ENCODE data around the gene LARGE1. TPM values are rescaled to one million over a fixed set of nuclear protein-coding genes. Genes with fewer than 3 reads are reported as not detected.

The LARGE1 gene
- total and polyA plus RNA-seq, 8 donors, result 4.1 to 29.3 (median 13.7) TPM

DNA sequence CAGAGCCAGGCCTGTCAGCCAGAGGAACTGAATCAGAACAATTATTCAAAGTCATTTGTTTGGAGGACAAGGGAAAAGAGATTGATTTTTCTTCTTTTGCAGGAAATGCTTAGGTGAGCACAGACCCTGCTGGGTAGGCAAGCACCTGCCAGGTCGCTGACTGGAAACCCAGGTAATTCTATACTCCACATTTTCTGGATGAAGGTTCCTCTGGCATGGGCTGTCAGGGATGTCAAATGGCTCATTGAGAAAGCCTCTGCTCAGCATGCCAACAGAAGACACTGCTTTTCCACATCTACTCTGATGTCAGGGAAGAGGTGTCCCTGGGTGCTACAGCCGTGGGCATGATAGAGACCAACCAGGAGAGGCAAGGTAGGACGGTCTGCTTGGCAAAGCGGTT, 695.4 kb downstream of the LARGE1 start:
- TF ChIP-seq, protein P1, sequence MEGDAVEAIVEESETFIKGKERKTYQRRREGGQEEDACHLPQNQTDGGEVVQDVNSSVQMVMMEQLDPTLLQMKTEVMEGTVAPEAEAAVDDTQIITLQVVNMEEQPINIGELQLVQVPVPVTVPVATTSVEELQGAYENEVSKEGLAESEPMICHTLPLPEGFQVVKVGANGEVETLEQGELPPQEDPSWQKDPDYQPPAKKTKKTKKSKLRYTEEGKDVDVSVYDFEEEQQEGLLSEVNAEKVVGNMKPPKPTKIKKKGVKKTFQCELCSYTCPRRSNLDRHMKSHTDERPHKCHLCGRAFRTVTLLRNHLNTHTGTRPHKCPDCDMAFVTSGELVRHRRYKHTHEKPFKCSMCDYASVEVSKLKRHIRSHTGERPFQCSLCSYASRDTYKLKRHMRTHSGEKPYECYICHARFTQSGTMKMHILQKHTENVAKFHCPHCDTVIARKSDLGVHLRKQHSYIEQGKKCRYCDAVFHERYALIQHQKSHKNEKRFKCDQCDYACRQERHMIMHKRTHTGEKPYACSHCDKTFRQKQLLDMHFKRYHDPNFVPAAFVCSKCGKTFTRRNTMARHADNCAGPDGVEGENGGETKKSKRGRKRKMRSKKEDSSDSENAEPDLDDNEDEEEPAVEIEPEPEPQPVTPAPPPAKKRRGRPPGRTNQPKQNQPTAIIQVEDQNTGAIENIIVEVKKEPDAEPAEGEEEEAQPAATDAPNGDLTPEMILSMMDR (IDR thresholded peaks at IDR 0.05), result no peak
- Histone ChIP-seq H3K4me3 (no peak overlapping the region), H3K36me3 (no peaks in the 10 kb centered on the region), H3K9me3 (peaks cover 0 to 2% (median 0%) of the 10 kb centered on the region in 4 donors), H3K27me3 (no peaks in the 10 kb centered on the region), H3K4me1 (no peaks in the 10 kb centered on the region), H3K27ac (no peak overlapping the region)
- no peak for DNase-seq
- no peak for ATAC-seq
- intact Hi-C loops (cut with DNase I), result no loop called here
- WGBS, 2 donors, result 83 to 86% methylated on average over 4 of the region's 4 CpGs
- FAIRE-seq, result no peak

Small RNA genes lying within 50 kb of the gene (microRNA-seq; reads per million reads assigned to microRNA genes)
- gene MIR4764, result 0 reads per million in 2 donors
